ENCODE data around the gene FTO. TPM values are rescaled to one million over a fixed set of nuclear protein-coding genes. Genes with fewer than 3 reads are reported as not detected.
"Not testable (repeated sequence)": the region's sequence is repeated elsewhere in the genome, so short reads cannot be mapped to it uniquely, and the experiment has no call there.

Gene FTO
- total and polyA plus RNA-seq, 7 experiments from 2014 or later, result 47.2 to 104 (median 58.3) TPM

GRCh38 chr16:53672461-53672860 is 31.5 kb upstream of the FTO start:
- intact Hi-C loops (cut with micrococcal nuclease), result no loop called here
- Histone ChIP-seq H3K27ac (ENCODE audit: low read depth, low read length) (no peak overlapping the region), H3K9me3 (ENCODE audit: control insufficient read depth in 2 of 3, low read length in 3 of 3) (no peaks in the 10 kb centered on the region), H3K36me3 (ENCODE audit: control insufficient read depth in 2 of 3, insufficient read depth in 3 of 3, low read length in 3 of 3) (no peaks in the 10 kb centered on the region), H3K4me1 (ENCODE audit: control insufficient read depth in 2 of 2, insufficient read depth in 2 of 2, low read length in 2 of 2) (no peaks in the 10 kb centered on the region), H3K27me3 (ENCODE audit: control insufficient read depth in 2 of 2, insufficient read depth in 2 of 2, low read length in 2 of 2) (no peaks in the 10 kb centered on the region), H3K4me3 (ENCODE audit: low read length) (no peak overlapping the region)
- POLR2A ChIA-PET, result no interaction called here
- CTCF ChIA-PET, result no interaction called here
- ATAC-seq, result no peak
- H3K4me1 Mint-ChIP-seq, result no peaks in the 10 kb centered on the region
- no peak for DNase-seq
- H3K36me3 Mint-ChIP-seq, result peaks cover 0 to 16% (median 0%) of the 10 kb centered on the region in 5 donors
- H3K27me3 Mint-ChIP-seq, result no peaks in the 10 kb centered on the region
- H3K9me3 Mint-ChIP-seq, result no peaks in the 10 kb centered on the region
- no peak overlapping the region for H3K4me3 Mint-ChIP-seq
- no peak overlapping the region for H3K27ac Mint-ChIP-seq

- Mint-ChIP-seq H3K36me3 (peaks cover 0 to 19% (median 0%) of the 10 kb centered on the region in 5 donors), H3K4me1 (no peaks in the 10 kb centered on the region), H3K9me3 (no peaks in the 10 kb centered on the region), H3K4me3 (no peak overlapping the region), H3K27me3 (no peaks in the 10 kb centered on the region), H3K27ac (no peak overlapping the region)
- ChIA-PET POLR2A (no interaction called here), CTCF (no interaction called here)
- no peak overlapping the region for H3K4me3 ChIP-seq (ENCODE audit: low read length)
- intact Hi-C loops (cut with micrococcal nuclease), result no loop called here
- H3K36me3 ChIP-seq (ENCODE audit: control insufficient read depth in 2 of 3, insufficient read depth in 3 of 3, low read length in 3 of 3), result no peaks in the 10 kb centered on the region
- no peaks in the 10 kb centered on the region for H3K9me3 ChIP-seq (ENCODE audit: control insufficient read depth in 2 of 3, low read length in 3 of 3)
- ATAC-seq (no peak), DNase-seq (no peak)
- no peak overlapping the region for H3K27ac ChIP-seq (ENCODE audit: low read depth, low read length)
- no peaks in the 10 kb centered on the region for H3K27me3 ChIP-seq (ENCODE audit: control insufficient read depth in 2 of 2, insufficient read depth in 2 of 2, low read length in 2 of 2)
- no peaks in the 10 kb centered on the region for H3K4me1 ChIP-seq (ENCODE audit: control insufficient read depth in 2 of 2, insufficient read depth in 2 of 2, low read length in 2 of 2)
Measured at GRCh38 chr16:53673189-53673588, 30.8 kb upstream of the FTO start.

GRCh38 chr16:53678155-53678554 is 25.8 kb upstream of the FTO start:
- no peaks in the 10 kb centered on the region for H3K9me3 ChIP-seq (ENCODE audit: control insufficient read depth in 2 of 3, low read length in 3 of 3)
- H3K27ac ChIP-seq (ENCODE audit: low read depth, low read length), result no peak overlapping the region
- Mint-ChIP-seq H3K27me3 (no peaks in the 10 kb centered on the region), H3K9me3 (peaks cover 0 to 1% (median 0%) of the 10 kb centered on the region in 11 donors), H3K27ac (no peak overlapping the region), H3K4me1 (no peaks in the 10 kb centered on the region), H3K36me3 (peaks cover 5 to 21% (median 7%) of the 10 kb centered on the region in 5 donors), H3K4me3 (no peak overlapping the region)
- ChIA-PET CTCF (no interaction called here), POLR2A (no interaction called here)
- intact Hi-C loops (cut with micrococcal nuclease), result no loop called here
- no peak for DNase-seq
- H3K36me3 ChIP-seq (ENCODE audit: control insufficient read depth in 2 of 3, insufficient read depth in 3 of 3, low read length in 3 of 3), result no peaks in the 10 kb centered on the region
- no peak overlapping the region for H3K4me3 ChIP-seq (ENCODE audit: low read length)
- no peaks in the 10 kb centered on the region for H3K27me3 ChIP-seq (ENCODE audit: control insufficient read depth in 2 of 2, insufficient read depth in 2 of 2, low read length in 2 of 2)
- no peaks in the 10 kb centered on the region for H3K4me1 ChIP-seq (ENCODE audit: control insufficient read depth in 2 of 2, insufficient read depth in 2 of 2, low read length in 2 of 2)
- no peak for ATAC-seq

- intact Hi-C loops (cut with micrococcal nuclease), result no loop called here
- no peaks in the 10 kb centered on the region for H3K9me3 ChIP-seq (ENCODE audit: control insufficient read depth in 2 of 3, low read length in 3 of 3)
- ChIA-PET CTCF (no interaction called here), POLR2A (no interaction called here)
- Mint-ChIP-seq H3K27ac (no peak overlapping the region), H3K36me3 (peaks cover 9 to 28% (median 14%) of the 10 kb centered on the region in 5 donors), H3K9me3 (peaks cover 0 to 3% (median 0%) of the 10 kb centered on the region in 11 donors), H3K4me1 (no peaks in the 10 kb centered on the region), H3K27me3 (no peaks in the 10 kb centered on the region), H3K4me3 (no peak overlapping the region)
- H3K27me3 ChIP-seq (ENCODE audit: control insufficient read depth in 2 of 2, insufficient read depth in 2 of 2, low read length in 2 of 2), result no peaks in the 10 kb centered on the region
- no peak for ATAC-seq
- no peak for DNase-seq
- no peaks in the 10 kb centered on the region for H3K36me3 ChIP-seq (ENCODE audit: control insufficient read depth in 2 of 3, insufficient read depth in 3 of 3, low read length in 3 of 3)
- no peak overlapping the region for H3K4me3 ChIP-seq (ENCODE audit: low read length)
- no peaks in the 10 kb centered on the region for H3K4me1 ChIP-seq (ENCODE audit: control insufficient read depth in 2 of 2, insufficient read depth in 2 of 2, low read length in 2 of 2)
- H3K27ac ChIP-seq (ENCODE audit: low read depth, low read length), result no peak overlapping the region
Measured at GRCh38 chr16:53678756-53679343, 25.1 kb upstream of the FTO start.

GRCh38 chr16:53680756-53681155 is 23.2 kb upstream of the FTO start:
- ATAC-seq, result no peak
- H3K9me3 ChIP-seq (ENCODE audit: control insufficient read depth in 2 of 3, low read length in 3 of 3), result no peaks in the 10 kb centered on the region
- no peak overlapping the region for H3K4me3 ChIP-seq (ENCODE audit: low read length)
- no peaks in the 10 kb centered on the region for H3K4me1 ChIP-seq (ENCODE audit: control insufficient read depth in 2 of 2, insufficient read depth in 2 of 2, low read length in 2 of 2)
- Mint-ChIP-seq H3K9me3 (peaks cover 0 to 10% (median 0%) of the 10 kb centered on the region in 11 donors), H3K4me3 (no peak overlapping the region), H3K4me1 (no peaks in the 10 kb centered on the region), H3K27ac (no peak overlapping the region), H3K36me3 (peaks cover 18 to 36% (median 23%) of the 10 kb centered on the region in 5 donors), H3K27me3 (no peaks in the 10 kb centered on the region)
- H3K36me3 ChIP-seq (ENCODE audit: control insufficient read depth in 2 of 3, insufficient read depth in 3 of 3, low read length in 3 of 3), result no peaks in the 10 kb centered on the region
- ChIA-PET POLR2A (no interaction called here), CTCF (no interaction called here)
- H3K27ac ChIP-seq (ENCODE audit: low read depth, low read length), result no peak overlapping the region
- no peaks in the 10 kb centered on the region for H3K27me3 ChIP-seq (ENCODE audit: control insufficient read depth in 2 of 2, insufficient read depth in 2 of 2, low read length in 2 of 2)
- intact Hi-C loops (cut with micrococcal nuclease), result no loop called here
- DNase-seq, result no peak

GRCh38 chr16:53681354-53681753 is 22.6 kb upstream of the FTO start:
- H3K9me3 ChIP-seq (ENCODE audit: control insufficient read depth in 2 of 3, low read length in 3 of 3), result no peaks in the 10 kb centered on the region
- H3K36me3 ChIP-seq (ENCODE audit: control insufficient read depth in 2 of 3, insufficient read depth in 3 of 3, low read length in 3 of 3), result no peaks in the 10 kb centered on the region
- no peaks in the 10 kb centered on the region for H3K27me3 ChIP-seq (ENCODE audit: control insufficient read depth in 2 of 2, insufficient read depth in 2 of 2, low read length in 2 of 2)
- DNase-seq (no peak), ATAC-seq (no peak)
- peaks cover 18 to 41% (median 28%) of the 10 kb centered on the region in 5 donors for H3K36me3 Mint-ChIP-seq
- H3K4me3 Mint-ChIP-seq, result no peak overlapping the region
- no peaks in the 10 kb centered on the region for H3K4me1 Mint-ChIP-seq
- H3K4me1 ChIP-seq (ENCODE audit: control insufficient read depth in 2 of 2, insufficient read depth in 2 of 2, low read length in 2 of 2), result no peaks in the 10 kb centered on the region
- H3K27ac Mint-ChIP-seq, result no peak overlapping the region
- H3K9me3 Mint-ChIP-seq, result peaks cover 0 to 10% (median 0%) of the 10 kb centered on the region in 11 donors
- no peaks in the 10 kb centered on the region for H3K27me3 Mint-ChIP-seq
- POLR2A ChIA-PET, result no interaction called here
- H3K27ac ChIP-seq (ENCODE audit: low read depth, low read length), result no peak overlapping the region
- no peak overlapping the region for H3K4me3 ChIP-seq (ENCODE audit: low read length)
- CTCF ChIA-PET, result no interaction called here
- intact Hi-C loops (cut with micrococcal nuclease), result no loop called here

GRCh38 chr16:53685334-53685733 is 18.6 kb upstream of the FTO start:
- CTCF ChIA-PET; H3K9me3 Mint-ChIP-seq; POLR2A ChIA-PET; ATAC-seq; H3K27me3 ChIP-seq (ENCODE audit: control insufficient read depth in 2 of 2, insufficient read depth in 2 of 2, low read length in 2 of 2); DNase-seq; H3K4me1 ChIP-seq (ENCODE audit: control insufficient read depth in 2 of 2, insufficient read depth in 2 of 2, low read length in 2 of 2); H3K4me3 Mint-ChIP-seq; H3K4me1 Mint-ChIP-seq; H3K36me3 ChIP-seq (ENCODE audit: control insufficient read depth in 2 of 3, insufficient read depth in 3 of 3, low read length in 3 of 3); H3K27ac Mint-ChIP-seq; H3K9me3 ChIP-seq (ENCODE audit: control insufficient read depth in 2 of 3, low read length in 3 of 3); H3K4me3 ChIP-seq (ENCODE audit: low read length); H3K27me3 Mint-ChIP-seq; H3K27ac ChIP-seq (ENCODE audit: low read depth, low read length); intact Hi-C loops (cut with micrococcal nuclease): not testable (repeated sequence)
- H3K36me3 Mint-ChIP-seq, result peaks cover 17 to 31% (median 28%) of the 10 kb centered on the region in 5 donors

Measured in naive thymus-derived CD4-positive, alpha-beta T cell (primary cell).